GM12873 (cell line): ENCODE data around the gene FEM1A.

Experiments used
- CTCF ChIP-seq: IDR thresholded peaks from 2 replicates; pipeline ENCODE4 v1.5.1; 2012; ENCODE audit warnings: low read depth, mild to moderate bottlenecking, moderate library complexity, low read length, control low read depth; ENCODE audit not compliant: insufficient read depth; ENCODE audit errors: missing control alignments

Gene FEM1A

GRCh38 chr19:4829001-4829712 is 37.6 kb downstream of the FEM1A start:
- peak; percentile 29 for TF ChIP-seq CTCF

- TF ChIP-seq CTCF, result no peak
These were observed 38.8 kb downstream of the FEM1A start for GRCh38 chr19:4830332-4830731.

DNA sequence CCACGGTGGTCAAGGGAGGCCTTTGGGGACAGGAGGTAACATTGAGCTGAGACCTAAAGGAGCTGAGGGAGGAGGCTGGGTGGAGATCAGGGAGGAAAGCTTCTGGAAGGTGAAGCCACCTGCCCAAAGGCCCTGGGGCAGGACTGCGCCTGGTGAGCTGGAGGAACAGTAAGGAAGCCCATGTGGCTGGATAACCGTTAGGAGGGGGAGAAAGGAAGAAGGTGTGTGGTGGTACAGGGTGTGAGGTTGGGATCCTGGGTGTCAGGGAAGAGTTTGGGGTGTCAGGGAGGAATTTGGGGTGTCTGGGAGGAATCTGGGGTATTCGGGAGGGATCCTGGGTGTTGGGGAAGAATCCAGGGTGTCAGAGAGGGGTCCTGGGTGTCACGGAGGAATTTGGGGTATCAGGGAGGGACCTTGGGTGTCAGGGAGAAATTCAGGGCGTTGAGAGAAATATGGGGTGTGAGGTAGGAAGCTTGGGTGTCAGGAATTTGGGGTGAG is 39.3 kb downstream of the FEM1A start:
- TF ChIP-seq CTCF, result no peak

GRCh38 chr19:4831304-4831978 is 39.9 kb downstream of the FEM1A start, which contains the start of gene TICAM1:
TICAM1 (minus strand) TSS chr19:4831712; CDS start chr19:4818377, 13,335 bp downstream.
- TF ChIP-seq CTCF, result no peak

GRCh38 chr19:4832776-4833175 is 41.2 kb downstream of the FEM1A start:
- TF ChIP-seq CTCF, result no peak

- no peak for TF ChIP-seq CTCF
These were observed 47.7 kb downstream of the FEM1A start for GRCh38 chr19:4839192-4839591.

DNA sequence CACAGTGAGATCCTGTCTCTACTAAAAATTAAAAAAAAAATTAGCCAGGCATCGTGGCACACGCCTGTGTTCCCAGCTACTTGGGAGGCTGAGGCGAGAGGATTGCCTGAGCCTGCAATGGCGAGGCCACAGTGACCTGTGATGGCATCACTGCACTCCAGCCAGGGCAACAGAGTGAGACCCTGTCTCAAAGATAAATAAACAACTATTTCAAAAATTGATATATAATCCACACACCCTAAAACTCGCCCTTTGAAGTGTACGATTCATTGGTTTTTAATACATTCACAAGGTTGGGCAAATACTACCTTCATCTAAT is 52.1 kb downstream of the FEM1A start:
- no peak for TF ChIP-seq CTCF
